Panc1 (cell line): ENCODE results near the gene LMO4. TPM values are rescaled to one million over a fixed set of nuclear protein-coding genes. Genes with fewer than 3 reads are reported as not detected.

Experiments
- ATAC-seq: fragments of 200-7000 bp; cut with Tn5 transposase; 2 replicates; pipeline ENCODE4 v1.9.1; 2020; ENCODE audit warnings: mild to moderate bottlenecking, moderate library complexity
- BruUV-seq: library from RNA; stranded (reverse); fragments of 400-500 nt; replicated peaks from 2 replicates; lab custom pipeline; 2021; lab: Mats Ljungman, UMichigan
- CTCF ChIA-PET: fragments of 300-600 bp; sonication (Branson Sonifier 250); formaldehyde crosslinking; loops from one replicate; lab custom pipeline; 2022; ENCODE audit warnings: antibody characterized with exemption; lab: Charles Lee
- POLR2A ChIA-PET: fragments of 300-600 bp; sonication (Branson Sonifier 250); formaldehyde crosslinking; loops from one replicate; lab custom pipeline; 2022; ENCODE audit warnings: antibody characterized with exemption; lab: Charles Lee
- DNase-seq: peaks from one replicate; pipeline ENCODE4 v3.0.0-alpha.2; 2010; ENCODE audit warnings: low read depth, low spot score
- H3K27ac ChIP-seq: 2 replicates; pipeline ENCODE4 v1.5.1; 2011; ENCODE audit warnings: mild to moderate bottlenecking, low read length, inconsistent platforms
- H3K27me3 ChIP-seq: fragments of 200-500 bp; sonication (Bioruptor generic); 2 replicates; pipeline ENCODE4 v1.6.0; 2014; ENCODE audit warnings: low read length, inconsistent platforms; ENCODE audit not compliant: control insufficient read depth, insufficient read depth
- H3K36me3 ChIP-seq: fragments of 200-500 bp; sonication (Bioruptor generic); 2 replicates; pipeline ENCODE4 v1.5.1; 2014; ENCODE audit warnings: inconsistent platforms, mild to moderate bottlenecking, low read length, moderate library complexity; ENCODE audit not compliant: control insufficient read depth, insufficient read depth
- H3K4me1 ChIP-seq: 2 replicates; pipeline ENCODE4 v1.5.1; 2011; ENCODE audit warnings: inconsistent platforms, mild to moderate bottlenecking, low read length, moderate library complexity; ENCODE audit not compliant: control insufficient read depth, insufficient read depth
- H3K4me3 ChIP-seq, 2 experiments: 2 replicates each; pipeline ENCODE4 v1.5.1; 2011 to 2012; ENCODE audit warnings: low read depth in 2 of 2, low read length in 2 of 2, mild to moderate bottlenecking in 2 of 2, inconsistent platforms in 1 of 2, moderate library complexity in 1 of 2
- H3K9me3 ChIP-seq: fragments of 200-500 bp; sonication (Bioruptor generic); 2 replicates; pipeline ENCODE4 v1.5.1; 2014; ENCODE audit warnings: low read depth, mild to moderate bottlenecking, inconsistent platforms, low read length, moderate library complexity; ENCODE audit not compliant: control insufficient read depth, insufficient read depth
- POLR2AphosphoS5 ChIP-seq: IDR thresholded peaks from 2 replicates; pipeline ENCODE4 v1.6.1; 2012; ENCODE audit warnings: mild to moderate bottlenecking, low read depth, low read length, moderate library complexity
- SIN3A ChIP-seq: IDR thresholded peaks from 2 replicates; pipeline ENCODE4 v1.6.1; 2012; ENCODE audit warnings: low read depth, mild to moderate bottlenecking, low read length, moderate library complexity, borderline replicate concordance; ENCODE audit not compliant: insufficient read depth
- TCF7L2 ChIP-seq: IDR thresholded peaks from 2 replicates; pipeline ENCODE4 v1.6.1; 2011; ENCODE audit warnings: mild to moderate bottlenecking, low read depth, low read length, inconsistent platforms
- in situ Hi-C: cut with HindIII; loops from 2 replicates; pipeline ENCODE4 v1.10.0; 2016; ENCODE audit warnings: low sequenced_read_pairs, low pct_unique_long_range_greater_than_20kb
- intact Hi-C: fragments of 100-400 bp; cut with micrococcal nuclease; formaldehyde crosslinking; loops from one replicate; pipeline ENCODE4 v1.10.0; 2022; ENCODE audit not compliant: unreplicated experiment
- total RNA-seq: library from RNA; stranded (reverse); gene quantifications from one replicate; pipeline ENCODE4 v1.2.1, GENCODE V29; 2021; ENCODE audit not compliant: unreplicated experiment
- TF ChIP-seq, protein P1 (sequence below): fragments of 450-650 bp; IDR thresholded peaks from 2 replicates; pipeline ENCODE4 v1.5.1; 2017; ENCODE audit warnings: mild to moderate bottlenecking
- TF ChIP-seq, protein P2 (sequence below), 2 experiments: IDR thresholded peaks; 2 replicates each; pipeline ENCODE4 v1.6.1; 2011 to 2012; ENCODE audit warnings: low read depth in 2 of 2, control low read depth in 1 of 2, low read length in 1 of 2, mild to moderate bottlenecking in 1 of 2, moderate library complexity in 1 of 2; ENCODE audit not compliant: insufficient read depth in 1 of 2

The LMO4 gene
- total RNA-seq, 1 experiment from 2014 or later: 38.3 TPM

DNA sequence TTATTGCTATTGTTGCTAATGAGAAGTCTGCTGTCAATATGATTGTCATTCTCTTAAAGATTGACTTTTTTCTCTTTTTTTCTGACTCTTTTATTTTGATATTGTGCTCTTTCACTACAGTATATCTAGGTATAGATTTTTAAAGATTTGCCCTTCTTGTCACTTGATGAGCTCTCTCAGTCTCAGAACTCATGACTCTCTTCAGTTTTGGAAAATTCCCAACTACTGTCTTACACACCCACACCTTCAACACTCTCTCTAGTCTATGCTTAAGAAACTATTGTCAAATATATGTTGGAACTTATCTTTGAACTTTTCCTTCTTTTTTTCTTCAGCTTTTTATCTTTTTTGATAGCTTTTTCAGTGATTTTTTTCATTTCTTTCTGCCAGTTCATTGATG lies 50.6 kb downstream of the LMO4 start:
- no TSS peak for BruUV-seq
- CTCF ChIA-PET: no interaction called here
- Histone ChIP-seq H3K9me3 (no peaks in the 10 kb centered on the region), H3K27ac (no peak overlapping the region), H3K27me3 (no peaks in the 10 kb centered on the region), H3K4me3 (no peak overlapping the region), H3K4me1 (no peaks in the 10 kb centered on the region), H3K36me3 (no peaks in the 10 kb centered on the region)
- intact Hi-C loops: no loop called here
- ATAC-seq (no peak), DNase-seq (no peak)
- in situ Hi-C loops: no loop called here
- TF ChIP-seq SIN3A (no peak), TCF7L2 (no peak), POLR2AphosphoS5 (no peak)
- POLR2A ChIA-PET: no interaction called here

DNA sequence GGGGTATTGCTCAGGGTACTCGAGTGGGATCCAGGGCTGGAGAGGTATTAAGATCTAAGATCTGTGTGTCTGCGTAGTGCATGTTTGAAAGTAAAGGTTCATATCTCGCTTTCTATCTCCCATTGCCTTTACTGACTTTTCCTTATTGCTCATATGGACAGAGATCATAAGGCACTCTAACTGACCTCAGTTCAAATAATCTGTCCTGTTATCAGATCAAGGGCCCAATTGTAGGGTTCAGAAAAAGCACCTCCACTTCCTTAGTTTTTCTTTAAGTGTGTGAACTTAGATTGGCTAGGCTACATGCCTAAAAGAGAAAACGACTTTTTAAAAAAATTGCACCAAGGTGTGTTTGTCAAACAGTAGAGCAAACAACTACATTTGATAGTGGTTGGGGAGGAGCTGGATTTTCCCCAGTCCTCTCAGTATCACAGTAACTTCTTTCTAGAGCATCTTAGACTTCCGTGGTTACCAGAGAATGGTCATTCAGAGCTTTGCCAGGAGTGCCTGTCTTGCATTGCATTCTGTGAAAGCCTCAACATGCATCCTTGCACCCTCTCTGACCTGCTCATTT lies 57.6 kb downstream of the LMO4 start:
- Histone ChIP-seq H3K9me3 (peaks cover 5% of the 10 kb centered on the region; the same call in 1 of the 2 replicates), H3K4me3 (no peak overlapping the region), H3K36me3 (no peaks in the 10 kb centered on the region), H3K4me1 (no peaks in the 10 kb centered on the region), H3K27me3 (no peaks in the 10 kb centered on the region), H3K27ac (no peak overlapping the region)
- no TSS peak for BruUV-seq
- TF ChIP-seq, protein P1, sequence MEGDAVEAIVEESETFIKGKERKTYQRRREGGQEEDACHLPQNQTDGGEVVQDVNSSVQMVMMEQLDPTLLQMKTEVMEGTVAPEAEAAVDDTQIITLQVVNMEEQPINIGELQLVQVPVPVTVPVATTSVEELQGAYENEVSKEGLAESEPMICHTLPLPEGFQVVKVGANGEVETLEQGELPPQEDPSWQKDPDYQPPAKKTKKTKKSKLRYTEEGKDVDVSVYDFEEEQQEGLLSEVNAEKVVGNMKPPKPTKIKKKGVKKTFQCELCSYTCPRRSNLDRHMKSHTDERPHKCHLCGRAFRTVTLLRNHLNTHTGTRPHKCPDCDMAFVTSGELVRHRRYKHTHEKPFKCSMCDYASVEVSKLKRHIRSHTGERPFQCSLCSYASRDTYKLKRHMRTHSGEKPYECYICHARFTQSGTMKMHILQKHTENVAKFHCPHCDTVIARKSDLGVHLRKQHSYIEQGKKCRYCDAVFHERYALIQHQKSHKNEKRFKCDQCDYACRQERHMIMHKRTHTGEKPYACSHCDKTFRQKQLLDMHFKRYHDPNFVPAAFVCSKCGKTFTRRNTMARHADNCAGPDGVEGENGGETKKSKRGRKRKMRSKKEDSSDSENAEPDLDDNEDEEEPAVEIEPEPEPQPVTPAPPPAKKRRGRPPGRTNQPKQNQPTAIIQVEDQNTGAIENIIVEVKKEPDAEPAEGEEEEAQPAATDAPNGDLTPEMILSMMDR: no peak
- TF ChIP-seq SIN3A (no peak), POLR2AphosphoS5 (no peak), TCF7L2 (no peak; the same call in 1 of the 2 replicates)
- TF ChIP-seq, protein P2, sequence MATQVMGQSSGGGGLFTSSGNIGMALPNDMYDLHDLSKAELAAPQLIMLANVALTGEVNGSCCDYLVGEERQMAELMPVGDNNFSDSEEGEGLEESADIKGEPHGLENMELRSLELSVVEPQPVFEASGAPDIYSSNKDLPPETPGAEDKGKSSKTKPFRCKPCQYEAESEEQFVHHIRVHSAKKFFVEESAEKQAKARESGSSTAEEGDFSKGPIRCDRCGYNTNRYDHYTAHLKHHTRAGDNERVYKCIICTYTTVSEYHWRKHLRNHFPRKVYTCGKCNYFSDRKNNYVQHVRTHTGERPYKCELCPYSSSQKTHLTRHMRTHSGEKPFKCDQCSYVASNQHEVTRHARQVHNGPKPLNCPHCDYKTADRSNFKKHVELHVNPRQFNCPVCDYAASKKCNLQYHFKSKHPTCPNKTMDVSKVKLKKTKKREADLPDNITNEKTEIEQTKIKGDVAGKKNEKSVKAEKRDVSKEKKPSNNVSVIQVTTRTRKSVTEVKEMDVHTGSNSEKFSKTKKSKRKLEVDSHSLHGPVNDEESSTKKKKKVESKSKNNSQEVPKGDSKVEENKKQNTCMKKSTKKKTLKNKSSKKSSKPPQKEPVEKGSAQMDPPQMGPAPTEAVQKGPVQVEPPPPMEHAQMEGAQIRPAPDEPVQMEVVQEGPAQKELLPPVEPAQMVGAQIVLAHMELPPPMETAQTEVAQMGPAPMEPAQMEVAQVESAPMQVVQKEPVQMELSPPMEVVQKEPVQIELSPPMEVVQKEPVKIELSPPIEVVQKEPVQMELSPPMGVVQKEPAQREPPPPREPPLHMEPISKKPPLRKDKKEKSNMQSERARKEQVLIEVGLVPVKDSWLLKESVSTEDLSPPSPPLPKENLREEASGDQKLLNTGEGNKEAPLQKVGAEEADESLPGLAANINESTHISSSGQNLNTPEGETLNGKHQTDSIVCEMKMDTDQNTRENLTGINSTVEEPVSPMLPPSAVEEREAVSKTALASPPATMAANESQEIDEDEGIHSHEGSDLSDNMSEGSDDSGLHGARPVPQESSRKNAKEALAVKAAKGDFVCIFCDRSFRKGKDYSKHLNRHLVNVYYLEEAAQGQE (IDR thresholded peaks at IDR 0.05; ENCODE audit: insufficient read depth in 1 of 2, low read depth in 2 of 2, low read length in 1 of 2): no peak
- intact Hi-C loops (no loop called here), in situ Hi-C loops (no loop called here)
- ChIA-PET POLR2A (no interaction called here), CTCF (no interaction called here)
- no peak for DNase-seq
- ATAC-seq: no peak; the same call in 1 of the 2 replicates

DNA sequence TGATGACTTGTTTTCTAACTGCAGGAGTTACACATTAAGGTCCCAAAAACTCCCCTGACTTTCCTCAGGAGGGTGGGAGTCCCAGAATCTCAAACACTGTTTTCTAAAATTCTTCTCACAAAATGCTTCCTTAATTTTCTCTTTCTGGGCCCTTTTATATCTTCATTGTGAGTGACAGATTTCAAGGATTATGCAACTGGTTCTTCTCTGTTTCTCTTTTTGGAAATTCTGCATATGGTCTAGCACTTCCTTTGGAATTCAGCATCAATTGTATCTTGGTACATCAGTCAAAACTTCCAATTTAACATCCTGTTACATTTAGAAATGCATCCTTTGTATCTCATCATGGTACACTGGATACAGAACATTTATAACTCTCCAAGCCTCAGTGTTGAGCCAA lies 59.7 kb downstream of the LMO4 start:
- no peak overlapping the region for H3K4me3 ChIP-seq
- H3K36me3 ChIP-seq: no peaks in the 10 kb centered on the region
- in situ Hi-C loops: no loop called here
- no peak for ATAC-seq
- no peaks in the 10 kb centered on the region for H3K27me3 ChIP-seq
- peaks cover 5% of the 10 kb centered on the region; the same call in 1 of the 2 replicates for H3K9me3 ChIP-seq
- CTCF ChIA-PET: no interaction called here
- no peak overlapping the region for H3K27ac ChIP-seq
- no peak for TF ChIP-seq SIN3A
- TF ChIP-seq, protein P2 (IDR thresholded peaks at IDR 0.05; ENCODE audit: insufficient read depth in 1 of 2, low read depth in 2 of 2, low read length in 1 of 2): no peak
- no peak for TF ChIP-seq TCF7L2
- no peak for TF ChIP-seq POLR2AphosphoS5
- TF ChIP-seq, protein P1: no peak
- intact Hi-C loops: no loop called here
- no peak for DNase-seq
- no TSS peak for BruUV-seq
- H3K4me1 ChIP-seq: peaks cover 4% of the 10 kb centered on the region; the same call in 1 of the 2 replicates
- POLR2A ChIA-PET: no interaction called here
